ENCODE results near the gene CAMTA1.

DNA sequence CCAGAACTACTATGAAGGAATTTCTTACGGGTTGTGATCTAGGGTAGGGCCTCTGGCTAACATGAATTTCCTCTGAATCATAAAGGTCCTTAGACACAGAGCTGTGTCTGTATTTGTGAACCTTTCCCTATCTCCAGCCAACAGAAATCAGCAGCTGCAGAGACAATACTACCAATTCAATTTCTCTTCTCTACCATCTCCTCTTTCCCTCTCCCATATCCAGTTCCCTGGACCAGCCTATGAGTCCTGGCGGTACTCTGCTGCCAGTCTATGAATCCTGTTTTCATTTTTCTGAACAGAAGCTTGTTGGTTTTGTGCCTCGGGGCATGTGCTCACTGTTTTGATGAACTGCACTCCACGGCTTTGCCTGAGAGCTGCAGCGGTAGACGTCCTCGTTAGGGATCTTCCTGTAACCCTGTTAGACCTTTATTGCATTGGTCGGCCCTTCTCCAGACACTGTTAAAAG lies 527.9 kb downstream of the CAMTA1 start:
- TF ChIP-seq, protein P1, sequence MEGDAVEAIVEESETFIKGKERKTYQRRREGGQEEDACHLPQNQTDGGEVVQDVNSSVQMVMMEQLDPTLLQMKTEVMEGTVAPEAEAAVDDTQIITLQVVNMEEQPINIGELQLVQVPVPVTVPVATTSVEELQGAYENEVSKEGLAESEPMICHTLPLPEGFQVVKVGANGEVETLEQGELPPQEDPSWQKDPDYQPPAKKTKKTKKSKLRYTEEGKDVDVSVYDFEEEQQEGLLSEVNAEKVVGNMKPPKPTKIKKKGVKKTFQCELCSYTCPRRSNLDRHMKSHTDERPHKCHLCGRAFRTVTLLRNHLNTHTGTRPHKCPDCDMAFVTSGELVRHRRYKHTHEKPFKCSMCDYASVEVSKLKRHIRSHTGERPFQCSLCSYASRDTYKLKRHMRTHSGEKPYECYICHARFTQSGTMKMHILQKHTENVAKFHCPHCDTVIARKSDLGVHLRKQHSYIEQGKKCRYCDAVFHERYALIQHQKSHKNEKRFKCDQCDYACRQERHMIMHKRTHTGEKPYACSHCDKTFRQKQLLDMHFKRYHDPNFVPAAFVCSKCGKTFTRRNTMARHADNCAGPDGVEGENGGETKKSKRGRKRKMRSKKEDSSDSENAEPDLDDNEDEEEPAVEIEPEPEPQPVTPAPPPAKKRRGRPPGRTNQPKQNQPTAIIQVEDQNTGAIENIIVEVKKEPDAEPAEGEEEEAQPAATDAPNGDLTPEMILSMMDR (IDR thresholded peaks at IDR 0.05; ENCODE audit: insufficient read depth, low read length, poor library complexity, severe bottlenecking) = no peak
- no peak for TF ChIP-seq EZH2phosphoT487 (conservative IDR thresholded peaks at IDR 0.05; ENCODE audit: low read length)

All from SU-DHL-6 (cell line).